ENCODE results near the gene COL23A1.
"Not testable (repeated sequence)": the region's sequence is repeated elsewhere in the genome, so short reads cannot be mapped to it uniquely, and the experiment has no call there.

The COL23A1 gene

DNA sequence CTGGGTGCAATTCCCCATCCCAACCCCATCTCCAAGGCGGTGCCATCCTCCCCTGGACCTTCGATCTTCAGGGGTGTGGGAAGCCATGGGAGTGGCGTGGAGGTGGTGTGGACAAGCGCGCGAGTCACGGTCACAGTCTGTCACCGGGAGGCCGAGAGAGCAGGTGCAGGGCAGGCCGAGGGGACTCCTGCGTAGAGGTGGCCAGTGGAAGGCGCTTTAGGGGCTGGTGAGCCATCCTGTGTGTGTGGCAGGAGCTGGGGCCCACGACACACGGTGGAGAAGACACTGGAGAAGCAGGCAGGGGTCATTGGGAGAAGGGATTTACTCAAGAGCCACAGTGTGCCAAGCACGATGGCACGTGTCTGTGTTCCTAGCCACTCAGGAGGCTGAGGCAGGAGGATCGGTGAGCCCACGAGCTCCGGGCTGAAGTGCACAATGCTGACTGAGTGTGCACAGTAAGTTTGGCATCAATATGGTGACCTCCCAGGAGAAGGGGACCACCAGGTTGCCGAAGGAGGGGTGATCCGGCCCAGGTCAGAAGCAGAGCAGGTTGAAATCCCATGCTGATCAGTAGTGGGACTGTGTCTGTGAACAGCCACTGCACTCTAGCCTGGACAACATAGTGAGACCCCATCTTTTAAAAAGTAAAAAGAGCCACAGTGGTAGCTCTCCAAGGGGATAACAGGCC, 212.5 kb downstream of the COL23A1 start:
- no peak for DNase-seq (ENCODE audit: low read depth in 2 of 2)

DNA sequence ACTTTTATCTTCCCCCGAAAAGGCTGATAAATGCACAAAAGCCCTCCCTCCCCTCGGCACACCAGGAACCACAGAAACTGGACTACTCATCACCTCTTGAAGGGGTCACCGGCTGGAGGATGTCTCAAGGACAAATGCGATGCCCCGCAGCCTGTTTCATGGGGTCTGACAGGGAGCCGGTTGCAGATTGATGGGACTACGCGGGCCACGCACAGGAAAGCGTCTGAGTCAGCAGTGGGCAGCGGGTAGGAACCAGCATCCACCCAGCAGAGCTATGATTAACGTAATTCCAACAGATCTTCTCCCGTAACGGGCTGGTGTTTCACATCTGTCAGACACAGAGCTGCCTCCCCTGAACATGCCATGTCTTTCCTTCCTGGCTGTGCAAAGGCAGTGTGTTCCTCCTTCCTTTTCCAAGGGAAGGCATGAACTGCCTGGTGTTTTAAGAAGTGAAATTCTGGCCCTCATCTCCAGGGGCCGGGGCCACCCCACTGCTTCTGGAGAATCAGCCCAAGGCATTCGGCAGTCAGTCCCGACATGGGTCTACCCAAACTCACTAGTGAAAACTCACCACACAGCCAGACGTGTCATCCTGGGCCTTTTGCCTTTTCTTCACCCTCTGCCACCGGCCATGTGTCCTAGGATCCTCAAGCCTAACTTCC, 213.1 kb downstream of the COL23A1 start:
- no peak for DNase-seq (ENCODE audit: low read depth in 2 of 2)

DNA sequence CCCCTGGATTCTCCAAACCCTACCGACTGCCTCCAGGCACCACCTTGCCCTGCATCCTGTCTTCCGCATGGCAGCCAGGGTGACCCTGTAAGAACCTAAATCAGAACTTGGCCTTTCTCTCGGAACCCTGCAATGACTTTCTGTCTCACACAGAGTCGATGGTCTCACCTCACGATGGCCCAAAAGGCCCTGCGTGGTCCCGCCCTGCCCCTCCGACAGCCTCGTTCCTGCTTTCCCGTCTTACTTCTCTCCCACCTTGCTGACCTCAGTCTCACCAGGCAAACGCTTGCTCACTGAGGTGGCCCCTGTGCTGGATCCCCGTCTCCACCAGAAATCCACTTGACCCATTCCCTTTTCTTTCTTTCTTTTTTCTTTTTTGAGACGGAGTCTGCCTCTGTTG, 214.8 kb downstream of the COL23A1 start:
- no peak for DNase-seq (ENCODE audit: low read depth in 2 of 2)

DNA sequence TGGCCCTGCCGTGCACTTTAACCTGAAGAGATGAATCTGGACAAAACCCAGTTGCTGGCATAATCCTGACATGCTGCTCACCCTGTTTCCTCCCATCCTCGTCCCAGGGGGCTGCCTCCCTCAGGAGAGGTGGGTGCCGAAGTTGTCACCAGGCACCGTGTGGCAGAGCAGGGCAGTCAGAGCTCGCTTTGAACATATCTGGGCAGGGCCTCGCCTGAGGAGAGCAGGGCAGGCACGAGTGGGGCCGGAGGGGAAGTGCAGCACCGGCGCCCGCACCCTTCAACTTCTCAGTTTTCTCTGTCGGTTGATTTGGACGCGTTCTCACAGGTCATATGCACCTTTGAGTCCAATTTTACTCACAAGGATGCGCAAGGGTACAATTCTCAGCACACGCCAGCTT, 216.5 kb downstream of the COL23A1 start:
- DNase-seq (ENCODE audit: low read depth in 2 of 2), result no peak

DNA sequence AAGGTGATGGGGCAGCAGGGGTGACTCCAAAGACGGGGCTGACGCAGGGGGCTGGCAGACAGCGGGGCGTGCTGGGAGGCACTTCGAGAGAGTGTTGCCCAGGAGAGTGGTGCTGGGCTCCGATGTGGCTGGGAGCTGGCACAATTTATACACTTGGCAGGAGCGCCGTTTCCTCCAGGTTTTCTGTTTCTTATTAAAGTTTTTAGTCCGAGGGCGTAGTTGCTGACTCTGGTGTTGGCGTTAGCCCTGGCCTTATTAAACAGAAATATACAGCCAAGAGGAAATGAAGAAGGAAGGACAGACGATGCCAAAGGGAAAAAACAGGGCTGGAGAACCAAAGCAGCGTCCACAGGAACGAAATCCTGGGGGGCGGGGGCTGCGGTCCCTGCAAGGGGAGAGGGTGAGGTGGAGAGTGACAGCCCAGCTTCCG, 218.0 kb downstream of the COL23A1 start:
- DNase-seq (ENCODE audit: low read depth in 2 of 2), result no peak

DNA sequence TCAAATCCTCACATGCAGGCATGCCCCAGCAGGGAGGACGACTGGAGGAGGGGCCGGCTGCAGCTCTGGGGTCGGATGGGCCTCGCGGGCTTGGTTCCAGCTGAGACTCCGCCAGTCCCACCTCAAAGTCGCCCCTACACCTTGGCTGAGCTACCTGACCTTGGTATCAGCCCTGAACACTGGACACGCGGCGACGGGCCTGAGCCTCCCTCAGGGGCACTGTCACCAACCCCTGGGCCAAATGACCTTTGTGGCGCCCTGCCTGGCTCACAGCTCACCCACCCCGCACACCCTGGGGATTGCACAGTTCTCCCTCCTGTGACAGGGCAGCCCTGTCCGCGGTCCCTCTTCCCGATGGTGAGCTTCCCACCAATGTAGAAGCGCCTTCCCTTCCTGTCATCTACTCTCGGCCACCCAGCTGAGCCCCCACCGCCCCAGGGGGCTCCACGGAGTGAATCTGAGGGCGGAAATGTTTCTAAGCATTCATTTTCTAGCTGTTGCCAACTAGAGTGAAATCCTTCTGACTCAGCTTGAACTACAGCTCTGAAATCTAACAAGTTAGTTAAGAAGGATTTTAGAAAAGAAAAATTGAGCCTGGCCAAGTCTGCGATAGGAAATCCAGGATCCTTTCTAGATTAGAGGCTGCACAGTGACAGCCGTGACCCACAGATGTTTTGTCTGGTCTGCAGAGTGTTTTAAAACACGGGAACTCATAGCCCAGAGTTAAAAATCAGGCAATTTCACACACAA, 218.7 kb downstream of the COL23A1 start:
- no peak for DNase-seq (ENCODE audit: low read depth in 2 of 2)

DNA sequence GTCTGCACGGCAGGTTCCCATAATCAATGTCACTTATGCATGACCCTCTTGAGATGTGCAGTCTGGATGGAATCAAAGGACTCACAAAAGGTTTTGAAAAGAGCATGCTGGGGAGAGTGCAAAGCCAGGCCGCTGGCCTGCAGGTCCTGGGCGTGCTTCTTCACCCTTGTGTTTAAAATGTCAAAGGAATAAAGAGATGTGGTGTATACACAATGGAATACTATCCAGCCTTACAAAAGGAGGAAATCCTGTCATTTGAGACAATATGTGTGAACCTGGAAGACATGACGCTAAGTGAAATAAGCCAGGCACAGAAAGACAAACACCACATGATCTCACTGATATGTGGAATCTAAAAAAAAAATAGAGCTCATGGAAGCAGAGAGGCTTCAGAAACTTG, 220.1 kb downstream of the COL23A1 start:
- no peak for DNase-seq (ENCODE audit: low read depth in 2 of 2)

DNA sequence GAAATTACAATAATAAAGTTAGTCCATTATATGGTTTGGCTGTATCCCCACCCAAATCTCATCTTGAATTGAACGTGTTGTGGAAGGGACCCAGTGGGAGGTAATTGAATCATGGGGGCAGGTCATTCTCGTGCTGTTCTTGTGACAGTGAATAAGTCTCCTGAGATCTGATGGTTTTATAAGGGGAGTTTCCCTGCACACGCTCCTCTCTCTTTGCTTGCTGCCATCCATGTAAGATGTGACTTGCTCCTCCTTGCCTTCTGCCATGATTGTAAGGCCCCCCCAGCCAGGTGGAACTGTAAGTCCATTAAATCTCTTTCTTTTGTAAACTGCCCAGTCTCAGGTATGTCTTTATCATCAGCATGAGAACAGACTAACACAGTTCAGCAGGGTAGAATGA, 220.7 kb downstream of the COL23A1 start:
- not testable (repeated sequence) for DNase-seq (ENCODE audit: low read depth in 2 of 2)

DNA sequence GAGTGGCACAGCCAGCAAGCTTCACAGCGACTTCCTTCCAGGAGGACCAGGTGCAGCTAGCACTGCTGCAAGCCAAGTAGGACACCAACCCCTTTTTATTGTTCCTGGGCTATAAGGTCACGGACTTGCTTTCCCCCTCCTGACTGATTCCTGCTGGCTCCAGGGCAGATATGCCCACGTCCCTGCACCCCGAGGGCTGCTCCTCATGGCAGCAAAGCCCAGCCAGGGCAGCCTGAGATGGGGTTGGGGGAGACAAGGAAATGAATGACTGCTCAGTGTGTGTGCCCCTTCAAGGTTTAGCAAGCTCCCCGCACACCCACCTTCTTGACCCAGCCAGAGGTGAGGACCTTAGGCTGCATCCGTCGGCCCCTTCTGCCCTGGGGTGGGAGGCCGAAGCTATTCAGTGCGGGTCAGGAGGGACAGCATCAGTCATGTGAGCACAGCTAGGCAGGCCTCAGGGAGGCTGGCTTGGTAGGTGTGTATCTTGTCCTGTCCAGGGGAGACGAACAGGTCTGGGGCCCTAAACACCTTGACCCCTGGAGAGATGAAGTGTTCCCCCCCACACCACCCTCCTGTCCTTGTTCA, 221.4 kb downstream of the COL23A1 start:
- DNase-seq (ENCODE audit: low read depth in 2 of 2), result no peak

DNA sequence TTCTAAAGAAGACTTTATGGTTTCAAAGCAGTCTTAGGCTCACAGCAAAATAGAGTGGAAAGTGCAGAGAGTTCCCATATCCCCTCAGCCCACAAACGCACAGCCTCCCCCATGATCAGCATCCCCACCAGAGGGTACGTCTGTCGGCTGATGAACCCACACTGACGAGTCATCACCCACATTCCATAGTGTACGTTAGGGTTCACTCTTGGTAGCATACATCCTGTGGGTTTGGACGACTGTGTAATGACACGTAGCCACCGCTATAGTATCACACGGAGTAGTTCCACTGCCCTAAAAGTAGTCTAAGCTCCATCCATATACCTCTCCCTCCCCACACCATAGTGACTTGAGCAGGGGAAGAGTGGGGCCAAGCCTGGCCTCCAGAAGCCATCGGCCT, 221.9 kb downstream of the COL23A1 start:
- DNase-seq (ENCODE audit: low read depth in 2 of 2), result no peak

DNA sequence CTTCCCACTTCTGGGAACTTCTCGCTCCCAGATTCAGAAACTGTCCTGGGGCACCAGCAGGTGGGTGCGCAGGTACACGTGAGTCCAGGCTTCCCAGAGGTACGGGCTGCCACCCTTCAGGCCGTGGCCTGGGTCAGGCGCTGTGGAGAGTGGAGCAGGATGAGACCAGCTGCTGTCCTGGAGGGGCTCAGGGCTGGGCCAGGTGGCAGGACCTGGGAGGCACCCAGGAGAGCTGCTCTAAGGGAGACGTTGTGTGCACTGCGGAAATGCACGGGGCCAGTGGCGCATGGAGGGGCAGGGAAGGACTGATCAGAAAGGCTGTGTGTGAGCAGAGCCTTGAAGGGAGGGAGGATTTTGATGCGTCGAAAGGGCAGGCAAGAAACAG, 222.5 kb downstream of the COL23A1 start:
- no peak for DNase-seq (ENCODE audit: low read depth in 2 of 2)

DNA sequence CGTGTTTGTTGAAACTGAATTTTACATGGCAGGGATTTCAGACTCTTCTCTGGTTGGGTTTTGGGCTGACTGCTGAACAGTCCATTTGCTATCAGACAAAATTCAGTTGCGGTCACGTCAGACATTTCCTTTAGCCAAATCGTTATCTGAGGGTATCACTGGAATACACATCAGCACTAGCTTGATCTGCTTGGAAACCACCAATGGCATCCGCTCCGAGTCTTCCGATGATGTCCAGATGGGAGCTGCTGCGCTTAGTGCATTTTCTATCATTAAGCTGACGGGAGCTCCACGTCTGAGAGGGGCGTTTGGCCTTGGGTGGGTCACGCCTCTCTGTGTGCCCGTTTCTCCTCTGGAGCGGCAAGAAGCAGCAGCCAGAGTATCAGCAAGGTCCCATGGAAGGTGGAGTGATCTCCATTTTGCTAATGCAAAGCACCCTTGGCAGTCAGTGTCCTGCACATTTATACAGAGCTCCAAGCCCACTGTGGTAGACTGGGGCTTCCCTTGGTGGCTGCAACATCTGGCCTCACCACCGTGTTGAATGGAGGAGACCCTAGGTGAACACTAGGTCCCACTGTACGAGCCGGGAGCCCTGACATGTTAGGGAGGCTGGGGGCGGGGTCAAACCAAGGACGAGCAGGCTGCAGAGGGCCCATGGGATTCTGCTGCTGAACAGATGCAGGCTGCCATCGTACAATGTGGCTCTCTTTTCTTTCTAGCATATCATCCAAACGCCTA, 223.0 kb downstream of the COL23A1 start:
- DNase-seq (ENCODE audit: low read depth in 2 of 2), result no peak

DNA sequence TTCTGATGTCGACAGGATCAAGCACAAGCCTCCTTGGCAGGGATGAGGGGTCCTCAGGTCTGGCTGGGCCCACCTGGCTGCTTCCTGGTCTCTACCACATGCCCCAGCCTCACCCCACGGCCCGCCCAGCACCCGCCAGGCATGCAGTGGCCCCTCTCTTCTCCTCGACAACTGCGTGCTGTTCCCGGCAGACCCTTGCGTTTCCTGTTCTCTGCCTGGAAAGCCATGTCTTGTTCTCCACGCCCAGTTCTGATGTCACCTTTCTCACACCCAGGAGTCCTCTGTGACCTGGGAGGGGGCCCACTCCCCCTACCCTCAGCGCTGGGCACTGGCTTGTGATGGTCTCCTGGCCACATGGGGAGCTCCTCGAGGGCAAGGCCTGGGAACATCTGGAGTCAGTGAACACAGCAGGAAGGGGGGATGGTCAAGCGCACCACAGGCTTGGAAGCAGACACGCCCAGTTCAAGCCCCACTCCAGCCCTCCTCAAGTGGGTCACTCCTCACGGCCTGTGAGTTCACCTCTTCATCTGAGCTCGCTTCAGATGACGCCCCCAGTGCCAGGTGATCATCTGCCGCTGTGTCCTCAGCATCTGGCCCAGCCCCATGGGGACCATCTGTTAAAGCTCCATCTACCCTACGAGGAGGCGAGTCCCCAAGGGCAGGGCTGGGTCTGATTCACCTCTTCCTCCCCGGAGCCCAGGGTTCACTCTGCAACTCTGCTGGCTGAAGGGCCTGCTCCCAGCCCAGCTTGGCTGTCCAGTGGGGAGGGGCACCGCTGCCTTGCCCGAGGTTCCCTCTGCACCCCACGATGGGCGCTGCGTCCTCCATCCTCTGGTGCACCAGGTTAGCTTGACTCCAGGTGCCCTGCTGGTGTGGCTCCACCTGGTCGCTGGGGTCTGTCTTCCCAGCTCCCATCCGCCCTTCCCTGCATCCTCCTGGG, 224.4 kb downstream of the COL23A1 start:
- DNase-seq (ENCODE audit: low read depth in 2 of 2), result no peak

DNA sequence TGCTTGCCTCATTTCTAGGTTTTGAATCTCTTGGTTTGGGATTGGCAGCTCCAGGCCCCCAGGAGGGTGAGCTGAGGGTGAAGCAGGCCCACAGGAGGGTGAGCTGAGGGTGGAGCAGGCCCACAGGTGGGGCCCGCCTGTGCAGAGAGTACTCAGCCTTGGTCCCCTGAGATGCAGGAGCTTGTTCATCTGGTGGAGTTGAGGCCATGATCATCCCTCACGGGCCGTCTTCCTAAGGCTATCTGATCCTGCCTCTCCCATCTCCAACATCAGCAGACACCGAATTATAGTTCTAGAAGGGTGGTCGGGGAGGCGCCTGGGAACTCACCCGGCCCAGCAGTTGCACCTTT, 225.9 kb downstream of the COL23A1 start:
- no peak for DNase-seq (ENCODE audit: low read depth in 2 of 2)

DNA sequence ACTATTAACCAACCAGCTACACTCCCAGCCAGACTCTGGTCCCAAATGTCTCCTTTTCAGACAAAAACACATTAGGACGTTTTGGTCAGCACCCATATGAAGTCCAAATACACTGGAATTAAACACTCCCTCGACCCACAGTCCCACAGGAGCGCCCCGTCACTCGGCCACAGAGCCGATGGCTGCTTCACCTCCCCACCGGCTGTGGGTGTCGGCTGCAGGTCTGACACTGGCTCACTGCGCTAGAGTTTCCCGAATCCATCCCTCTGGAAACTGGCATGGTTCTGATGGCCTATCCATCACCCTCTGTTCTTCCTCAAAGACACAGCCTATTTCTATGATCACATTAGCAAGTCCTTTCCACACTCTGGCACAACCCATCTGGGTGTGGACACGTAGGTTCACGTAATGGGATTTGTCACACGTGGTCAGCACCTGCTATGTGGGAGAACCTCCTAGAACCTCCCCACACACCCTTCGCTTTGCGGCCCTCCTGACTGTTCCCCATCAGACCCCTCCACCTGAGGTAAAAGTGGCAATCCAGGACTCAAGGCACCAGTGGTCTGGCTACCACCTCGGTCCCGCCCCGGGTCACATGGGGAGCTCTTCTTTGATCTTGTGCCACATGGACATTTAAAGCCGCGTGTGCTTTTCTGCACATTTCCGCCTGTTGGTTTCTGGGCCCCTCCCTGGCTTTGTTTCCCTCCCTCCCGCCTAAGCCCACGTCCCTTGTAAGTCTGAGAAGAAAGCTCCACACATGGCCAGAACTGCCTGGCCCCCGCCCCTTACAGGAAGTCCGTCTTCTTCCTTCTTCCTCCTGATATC, 226.5 kb downstream of the COL23A1 start:
- no peak for DNase-seq (ENCODE audit: low read depth in 2 of 2)

DNA sequence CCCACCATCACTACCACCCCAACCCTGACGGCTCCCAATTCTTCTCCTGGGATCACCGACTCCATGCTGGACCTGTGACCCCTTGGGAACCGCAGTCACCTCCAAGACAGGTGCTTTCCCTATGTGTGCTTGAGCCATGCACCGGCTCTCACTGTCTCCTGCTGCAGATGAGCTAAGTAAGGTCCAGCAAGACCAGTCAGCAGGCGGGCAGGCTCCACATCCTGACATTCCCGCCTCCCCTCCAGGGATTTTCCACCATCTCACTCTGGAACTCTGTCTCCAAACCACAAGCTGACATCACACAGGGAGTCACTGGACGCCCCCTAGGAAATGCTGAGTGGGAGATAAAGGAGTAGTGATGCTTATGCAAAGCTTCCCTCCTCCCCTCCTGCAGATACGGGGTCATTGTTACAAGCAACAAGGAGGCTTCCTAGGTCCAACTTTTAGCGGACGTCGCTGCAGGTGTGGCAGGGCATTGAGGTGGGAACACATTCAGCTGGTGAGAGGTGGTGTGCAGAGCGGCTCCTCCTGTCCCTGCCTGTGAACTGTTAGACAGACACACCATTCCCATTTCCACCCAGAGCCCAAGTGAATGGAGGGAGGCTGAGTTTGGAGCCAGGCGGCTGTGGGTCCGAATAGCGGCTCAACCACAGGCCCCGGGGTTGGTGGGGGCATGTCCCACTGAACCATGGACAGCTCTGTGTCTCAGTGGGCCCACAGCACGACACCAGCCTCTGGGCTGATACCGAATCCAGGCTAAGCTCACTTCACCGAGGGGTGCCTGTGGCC, 228.3 kb downstream of the COL23A1 start:
- no peak for DNase-seq (ENCODE audit: low read depth in 2 of 2)

DNA sequence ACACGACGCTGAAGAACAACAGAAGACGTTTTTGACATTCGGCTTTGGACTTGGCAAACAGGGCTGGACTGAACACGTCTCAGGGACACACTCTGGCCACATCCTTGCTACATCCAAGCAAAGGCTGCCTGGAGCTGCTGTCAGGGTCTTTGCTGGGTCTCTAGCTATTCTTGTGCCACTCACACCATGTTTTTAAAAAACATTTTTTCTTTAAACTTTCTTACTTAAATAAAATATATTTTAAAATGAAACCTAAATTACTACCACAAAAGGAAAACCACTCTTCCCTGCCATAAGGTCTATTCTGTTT, 229.3 kb downstream of the COL23A1 start:
- no peak for DNase-seq (ENCODE audit: low read depth in 2 of 2)

DNA sequence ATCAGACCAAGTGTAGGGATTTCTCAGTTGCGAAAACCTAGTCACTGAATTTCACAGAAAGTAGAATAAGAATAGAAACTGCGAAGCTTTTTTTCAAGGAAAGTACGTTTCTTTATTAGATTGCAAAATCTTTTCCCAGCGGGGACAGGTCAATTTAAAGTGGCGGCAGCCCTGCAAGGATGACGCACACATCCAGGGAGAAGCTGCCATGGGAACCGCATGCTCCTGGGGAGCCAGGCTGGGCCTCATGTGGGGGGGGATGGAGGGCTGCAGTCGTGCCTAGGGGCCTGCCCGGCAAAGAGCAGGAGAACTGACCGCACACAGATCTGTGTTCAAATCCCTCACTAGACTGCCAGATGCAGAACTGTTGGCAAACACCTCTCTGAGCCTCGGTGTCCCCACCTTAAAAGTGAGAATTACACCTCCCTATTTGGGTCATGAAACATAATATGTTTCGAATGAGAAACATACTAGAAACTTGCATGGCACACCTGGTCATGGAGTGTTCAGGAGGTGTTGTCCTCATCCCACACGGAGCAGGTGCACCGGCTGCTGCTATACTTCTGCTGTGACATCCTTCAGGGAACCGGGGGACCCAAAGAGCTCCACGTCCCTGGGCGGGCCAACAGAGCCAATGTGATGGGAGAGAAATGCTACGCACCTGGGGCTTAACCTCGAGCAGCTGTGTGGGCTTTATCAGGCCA, 229.8 kb downstream of the COL23A1 start:
- DNase-seq (ENCODE audit: low read depth in 2 of 2), result no peak

DNA sequence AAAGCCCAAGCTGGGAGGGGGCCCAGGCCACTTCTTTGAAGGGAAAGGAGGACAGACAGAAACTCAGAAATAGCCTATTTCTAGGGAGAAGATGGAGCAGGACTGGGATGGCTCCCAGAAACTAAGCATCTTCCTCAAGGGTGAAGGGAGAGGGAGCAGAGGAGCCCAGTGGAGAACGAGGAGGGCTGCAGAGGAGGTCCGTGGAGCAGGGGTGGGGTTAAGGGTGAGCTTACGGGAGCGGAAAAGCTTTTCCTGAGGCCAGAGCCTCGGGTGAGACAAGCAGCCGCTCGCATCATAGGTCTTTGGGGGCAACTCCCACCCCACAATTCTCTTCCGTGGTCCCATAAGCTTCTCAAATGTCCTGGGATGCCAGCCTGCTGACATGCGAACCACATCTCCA, 230.5 kb downstream of the COL23A1 start:
- DNase-seq (ENCODE audit: low read depth in 2 of 2), result no peak
